Measurements from ENCODE around the gene B3GALT2.

Gene B3GALT2

GRCh38 chr1:193185211-193185610, 1.2 kb downstream of the B3GALT2 start:
- intact Hi-C loops (cut with DNase I) = no loop called here
- DNase-seq = no peak

- no peak for DNase-seq
Measured at GRCh38 chr1:193184776-193185175, 1.6 kb downstream of the B3GALT2 start.

GRCh38 chr1:193183019-193183627, 3.3 kb downstream of the B3GALT2 start:
- intact Hi-C loops (cut with DNase I) = no loop called here
- DNase-seq = peak in 9 of 42 donors; percentile 20 to 65 (median 34)

More at GRCh38 chr1:193184776-193185175, 1.6 kb downstream of the B3GALT2 start:
- intact Hi-C loops (cut with DNase I) = no loop called here

GRCh38 chr1:193181985-193182384, 4.4 kb downstream of the B3GALT2 start:
- DNase-seq = no peak
- intact Hi-C loops (cut with DNase I) = no loop called here

GRCh38 chr1:193181536-193181935, 4.9 kb downstream of the B3GALT2 start:
- intact Hi-C loops (cut with DNase I) = no loop called here
- DNase-seq = no peak

- DNase-seq = no peak
- intact Hi-C loops (cut with DNase I) = no loop called here
Measured at GRCh38 chr1:193179094-193179493, 7.3 kb downstream of the B3GALT2 start.

GRCh38 chr1:193176788-193177187, 9.6 kb downstream of the B3GALT2 start:
- intact Hi-C loops (cut with DNase I) = no loop called here
- DNase-seq = no peak

- no peak for DNase-seq
- intact Hi-C loops (cut with DNase I) = no loop called here
Measured at GRCh38 chr1:193176113-193176512, 10.3 kb downstream of the B3GALT2 start.

- intact Hi-C loops (cut with DNase I) = no loop called here
- no peak for DNase-seq
Measured at GRCh38 chr1:193157360-193157759, 29.1 kb downstream of the B3GALT2 start.

- DNase-seq = no peak
- intact Hi-C loops (cut with DNase I) = no loop called here
Measured at GRCh38 chr1:193156822-193157142, 29.6 kb downstream of the B3GALT2 start.

GRCh38 chr1:193156117-193156821, 30.1 kb downstream of the B3GALT2 start:
- no peak for DNase-seq
- intact Hi-C loops (cut with DNase I) = no loop called here

- intact Hi-C loops (cut with DNase I) = no loop called here
- no peak for DNase-seq
Measured at GRCh38 chr1:193144999-193145398, 41.4 kb downstream of the B3GALT2 start.

- intact Hi-C loops (cut with DNase I) = no loop called here
Measured at GRCh38 chr1:193144361-193144938, 42.0 kb downstream of the B3GALT2 start.

GRCh38 chr1:193143285-193143684, 43.1 kb downstream of the B3GALT2 start:
- no peak for DNase-seq

More at GRCh38 chr1:193144361-193144938, 42.0 kb downstream of the B3GALT2 start:
- DNase-seq = no peak

GRCh38 chr1:193142409-193142808, 44.0 kb downstream of the B3GALT2 start:
- intact Hi-C loops (cut with DNase I) = no loop called here
- DNase-seq = no peak

More at GRCh38 chr1:193143285-193143684, 43.1 kb downstream of the B3GALT2 start:
- intact Hi-C loops (cut with DNase I) = no loop called here

GRCh38 chr1:193141804-193142203, 44.6 kb downstream of the B3GALT2 start:
- intact Hi-C loops (cut with DNase I) = no loop called here

GRCh38 chr1:193140254-193140653, 46.2 kb downstream of the B3GALT2 start:
- intact Hi-C loops (cut with DNase I) = no loop called here
- DNase-seq = no peak

More at GRCh38 chr1:193141804-193142203, 44.6 kb downstream of the B3GALT2 start:
- no peak for DNase-seq

GRCh38 chr1:193131266-193131860, 55.0 kb downstream of the B3GALT2 start:
- no peak for DNase-seq
- intact Hi-C loops (cut with DNase I) = no loop called here

Data from head of caudate nucleus (tissue), 42 donors.